Kidney (tissue), 14 donors: ENCODE data around the gene GATD1. TPM values are rescaled to one million over a fixed set of nuclear protein-coding genes. Genes with fewer than 3 reads are reported as not detected.

Experiments used
- DNase-seq, 5 donors: peaks; one replicate each; pipeline ENCODE4 v3.0.0-alpha.2; 2013 to 2020
- FAIRE-seq: peaks from 2 replicates; lab custom pipeline; 2012; peaks lifted over from hg19 to GRCh38; lab: Jason Lieb, UNC
- H3K27ac ChIP-seq, 2 donors: one replicate each; pipeline ENCODE4 v1.7.0; 2013; ENCODE audit warnings: low read depth in 2 of 2, low read length in 2 of 2, inconsistent platforms in 1 of 2
- H3K27me3 ChIP-seq: one replicate; pipeline ENCODE4 v1.7.1; 2013; ENCODE audit warnings: low read length, inconsistent platforms; ENCODE audit not compliant: control insufficient read depth, insufficient read depth
- H3K36me3 ChIP-seq, 3 donors: one replicate each; pipeline versions ENCODE4 v1.7.0 to v1.7.1; 2013; ENCODE audit warnings: low read length in 3 of 3, control low read depth in 1 of 3, inconsistent platforms in 1 of 3; ENCODE audit not compliant: insufficient read depth in 3 of 3, control insufficient read depth in 2 of 3
- H3K4me1 ChIP-seq, 3 donors: one replicate each; pipeline versions ENCODE4 v1.7.0 to v1.7.1; 2013; ENCODE audit warnings: low read length in 3 of 3, inconsistent platforms in 1 of 3, low read depth in 1 of 3; ENCODE audit not compliant: control insufficient read depth in 2 of 3, insufficient read depth in 2 of 3
- H3K4me3 ChIP-seq, 3 donors: one replicate each; pipeline versions ENCODE4 v1.7.0 to v1.8.1; 2013; ENCODE audit warnings: low read length in 3 of 3, control low read depth in 1 of 3, inconsistent platforms in 1 of 3
- H3K9ac ChIP-seq, 3 donors: one replicate each; pipeline versions ENCODE4 v1.7.0 to v1.7.1; 2013; ENCODE audit warnings: low read length in 3 of 3, control low read depth in 1 of 3, inconsistent platforms in 1 of 3
- H3K9me3 ChIP-seq, 3 donors: one replicate each; pipeline versions ENCODE4 v1.7.0 to v1.7.1; 2013; ENCODE audit warnings: low read length in 3 of 3, control low read depth in 1 of 3, inconsistent platforms in 1 of 3; ENCODE audit not compliant: control insufficient read depth in 2 of 3, insufficient read depth in 1 of 3
- CTCF ChIP-seq: IDR thresholded peaks from 3 replicates; pipeline ENCODE4 v1.5.1; 2012; ENCODE audit warnings: mild to moderate bottlenecking, moderate library complexity, borderline replicate concordance; ENCODE audit not compliant: insufficient read depth; ENCODE audit errors: extremely low read depth
- intact Hi-C: fragments of 100-400 bp; cut with DNase I; formaldehyde crosslinking; loops from one replicate; pipeline ENCODE4 v1.11.1; 2022
- polyA plus RNA-seq: library from polyadenylated mRNA; stranded (reverse); fragments of 350-450 nt; fragmentation: Illumina TruSeq; extraction: RNeasy Lipid Tissue Mini Kit (QIAGEN cat#74804); gene quantifications from one replicate; pipeline ENCODE4 v1.2.3, GENCODE V29; 2014; ENCODE audit warnings: low read depth, low replicate concordance; ENCODE audit not compliant: insufficient read depth
- total RNA-seq: library from RNA; stranded (reverse); fragmentation: NEBNext Ultra II Directional; extraction: Animal tissue kit (Norgen Biotek cat#: 25700); gene quantifications from one replicate; pipeline ENCODE4 v1.2.1, GENCODE V29; 2021
- donor health status: control.
- donor health status: control.
- donor health status: control.
- donor health status: control.
- donor health status: control.
- donor health status: DM: yes; HTN: yes; CAD: no.
- donor health status: Normal renal cell carcinoma (clear cell type).

Gene GATD1
- total and polyA plus RNA-seq, 2 donors from 2014 or later: 38.3 to 66.2 TPM

GRCh38 chr11:747158-748006 is 29.9 kb downstream of the GATD1 start, which contains the start of gene TALDO1:
TSS of gene TALDO1 (plus strand) at chr11:747464. CDS start at chr11:747482, 18 bp downstream.
- Histone ChIP-seq H3K4me1 (peaks cover 0 to 8% (median 0%) of the 10 kb centered on the region in 3 donors), H3K27me3 (no peaks in the 10 kb centered on the region), H3K9me3 (no peaks in the 10 kb centered on the region), H3K4me3 (peak within 1 kb of the TSS; percentile 30 to 73 (median 63)), H3K9ac (peak within 1 kb of the TSS in 2 of 3 donors; percentile 65 to 69), H3K36me3 (no peaks in the 10 kb centered on the region), H3K27ac (peak within 1 kb of the TSS; percentile 71 to 75)
- FAIRE-seq: no peak
- peak; percentile 93 to 97 (median 95) for DNase-seq
- peak; percentile 44 for TF ChIP-seq CTCF
- intact Hi-C loops: no loop called here

GRCh38 chr11:746289-747157 is 30.8 kb downstream of the GATD1 start:
- intact Hi-C loops: no loop called here
- FAIRE-seq: no peak
- Histone ChIP-seq H3K36me3 (no peaks in the 10 kb centered on the region), H3K4me1 (peaks cover 0 to 8% (median 0%) of the 10 kb centered on the region in 3 donors), H3K27me3 (no peaks in the 10 kb centered on the region), H3K9me3 (no peaks in the 10 kb centered on the region), H3K4me3 (peak overlapping the region in 2 of 3 donors; percentile 63 to 73), H3K27ac (peak overlapping the region; percentile 60 to 71), H3K9ac (peak overlapping the region in 2 of 3 donors; percentile 65 to 69)
- DNase-seq: no peak
- TF ChIP-seq CTCF: no peak

GRCh38 chr11:745428-745827 is 31.9 kb downstream of the GATD1 start:
- TF ChIP-seq CTCF: no peak
- intact Hi-C loops: no loop called here
- FAIRE-seq: no peak

More at GRCh38 chr11:745428-745827, 31.9 kb downstream of the GATD1 start:
- no peak for DNase-seq
- H3K4me3 ChIP-seq: no peak overlapping the region
- no peaks in the 10 kb centered on the region for H3K36me3 ChIP-seq
- H3K27ac ChIP-seq: no peak overlapping the region
- no peaks in the 10 kb centered on the region for H3K27me3 ChIP-seq
- no peak overlapping the region for H3K9ac ChIP-seq
- peaks cover 0 to 8% (median 0%) of the 10 kb centered on the region in 3 donors for H3K4me1 ChIP-seq
- H3K9me3 ChIP-seq: no peaks in the 10 kb centered on the region
